ENCODE results near the gene FLACC1.

GRCh38 chr2:201263779-201264178, 93.4 kb downstream of the FLACC1 start:
- TF ChIP-seq CTCF (IDR thresholded peaks at IDR 0.05), result no peak
- no peak for TF ChIP-seq EP300 (IDR thresholded peaks at IDR 0.05)
- TF ChIP-seq POLR2A (IDR thresholded peaks at IDR 0.05), result no peak
